OCI-M2 (cell line): Measurements from ENCODE around the gene GARNL3.

Experiments used
- DNase-seq: peaks from one replicate; lab custom pipeline; 2025; ENCODE audit not compliant: unreplicated experiment; lab: John Stamatoyannopoulos, UW

The GARNL3 gene

DNA sequence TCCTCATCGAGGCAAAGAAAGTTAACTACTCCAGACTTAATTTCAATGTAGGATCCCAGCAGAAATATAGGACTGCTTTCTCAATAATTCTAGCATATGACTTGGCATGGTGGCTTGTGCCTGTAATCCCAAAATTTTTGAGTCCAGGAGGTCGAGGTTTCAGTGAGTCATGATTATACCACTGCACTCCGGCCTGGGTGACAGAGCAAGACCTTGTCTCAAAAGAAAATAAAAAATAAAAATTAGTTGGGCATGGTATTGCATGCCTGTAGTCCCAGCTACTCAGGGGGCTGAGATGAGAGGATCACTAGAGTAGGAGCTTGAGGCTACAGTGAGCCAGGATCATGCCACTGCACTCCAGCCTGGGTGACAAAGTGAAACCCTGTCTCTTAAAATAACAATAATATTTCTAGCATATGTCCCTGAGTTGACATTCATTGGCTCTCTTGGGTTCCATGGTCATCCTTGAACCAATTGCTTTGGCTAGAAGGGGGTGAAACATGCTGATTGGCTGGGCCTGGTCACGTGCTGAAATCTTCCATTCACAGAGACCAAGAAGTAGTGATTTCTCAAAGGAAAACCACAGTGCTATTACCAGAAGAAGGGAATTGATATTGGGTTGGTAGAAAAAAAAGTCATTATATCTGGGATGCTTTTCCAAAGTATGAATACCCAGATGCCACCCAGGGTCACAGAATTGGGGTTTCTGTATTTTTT, 31.6 kb upstream of the GARNL3 start:
- DNase-seq = no peak

DNA sequence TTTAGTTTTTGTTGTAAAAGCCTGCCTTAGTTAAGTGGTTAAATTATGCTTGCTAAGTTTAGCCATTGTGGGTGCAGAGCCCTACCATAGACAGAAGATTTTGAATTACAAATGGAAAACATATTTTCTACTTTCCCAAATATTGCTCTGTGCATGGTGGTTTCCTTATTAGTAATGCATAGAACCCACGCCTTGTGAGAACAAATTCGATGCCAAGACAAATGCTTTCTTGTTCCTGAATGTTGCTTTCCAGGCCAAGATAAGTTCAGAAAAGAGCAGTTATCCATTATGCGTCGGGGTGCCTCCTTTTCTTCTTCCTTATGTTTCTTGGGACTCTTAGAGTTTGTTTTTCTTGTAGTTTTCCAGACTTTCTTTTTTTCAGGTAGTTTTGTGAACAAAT, 31.0 kb upstream of the GARNL3 start:
- DNase-seq = no peak

DNA sequence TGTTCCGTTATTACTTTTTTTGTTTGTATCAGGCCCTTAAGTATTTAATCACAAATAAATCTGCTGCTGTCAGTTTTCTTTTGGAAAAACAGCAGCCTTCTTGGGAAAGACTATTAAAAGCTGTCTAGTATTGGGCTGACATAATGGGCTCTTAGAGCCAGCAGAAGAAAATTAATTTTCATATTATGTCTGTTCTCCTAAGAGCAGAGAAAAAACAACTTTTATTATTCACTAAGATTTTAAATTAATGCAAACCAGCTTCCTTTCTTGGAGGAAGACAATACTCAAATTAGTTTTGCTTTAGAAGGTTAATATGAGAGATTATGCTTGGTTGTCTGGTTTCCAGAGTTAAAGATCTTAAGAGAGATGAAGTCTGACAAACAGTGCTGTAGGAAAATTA, 30.6 kb upstream of the GARNL3 start:
- DNase-seq = no peak

DNA sequence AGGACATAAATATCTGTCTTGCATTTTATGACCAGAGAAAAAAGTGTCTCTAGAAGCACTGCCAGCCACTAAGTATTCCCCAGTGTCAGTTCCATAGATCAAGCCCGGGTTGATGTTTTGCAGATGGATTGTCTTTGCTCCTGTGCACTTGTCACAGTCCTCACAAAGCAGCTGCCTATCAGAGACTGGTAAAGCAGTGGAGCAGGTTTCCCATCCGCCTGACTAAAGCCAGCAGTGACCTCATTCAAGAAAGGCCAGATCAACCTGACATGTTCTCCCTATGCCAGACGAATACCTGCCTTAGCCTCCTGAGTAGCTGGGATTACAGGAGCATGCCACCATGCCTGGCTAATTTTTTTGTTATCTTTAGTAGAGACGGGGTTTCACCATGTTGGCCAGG, 26.8 kb upstream of the GARNL3 start:
- DNase-seq = no peak

DNA sequence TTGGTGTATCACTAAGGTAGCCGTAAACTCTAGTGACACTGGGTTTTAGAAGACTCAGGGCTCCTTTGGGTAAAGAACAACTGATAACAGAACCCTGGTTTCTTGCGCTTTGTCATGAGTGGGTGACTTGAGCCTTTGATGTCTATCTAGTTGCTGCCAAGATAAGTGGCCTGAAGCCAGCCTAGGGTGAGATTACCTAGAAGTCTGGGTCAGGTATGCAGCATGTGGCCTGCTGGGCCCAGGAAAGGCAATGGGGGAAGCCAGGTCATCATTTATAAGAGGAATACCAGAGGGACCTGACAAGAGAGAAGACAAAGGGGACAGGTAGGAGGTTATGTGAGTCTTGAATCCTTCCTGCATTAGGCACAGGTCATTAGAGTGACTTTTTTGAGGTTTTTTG, 23.2 kb upstream of the GARNL3 start:
- DNase-seq = no peak

DNA sequence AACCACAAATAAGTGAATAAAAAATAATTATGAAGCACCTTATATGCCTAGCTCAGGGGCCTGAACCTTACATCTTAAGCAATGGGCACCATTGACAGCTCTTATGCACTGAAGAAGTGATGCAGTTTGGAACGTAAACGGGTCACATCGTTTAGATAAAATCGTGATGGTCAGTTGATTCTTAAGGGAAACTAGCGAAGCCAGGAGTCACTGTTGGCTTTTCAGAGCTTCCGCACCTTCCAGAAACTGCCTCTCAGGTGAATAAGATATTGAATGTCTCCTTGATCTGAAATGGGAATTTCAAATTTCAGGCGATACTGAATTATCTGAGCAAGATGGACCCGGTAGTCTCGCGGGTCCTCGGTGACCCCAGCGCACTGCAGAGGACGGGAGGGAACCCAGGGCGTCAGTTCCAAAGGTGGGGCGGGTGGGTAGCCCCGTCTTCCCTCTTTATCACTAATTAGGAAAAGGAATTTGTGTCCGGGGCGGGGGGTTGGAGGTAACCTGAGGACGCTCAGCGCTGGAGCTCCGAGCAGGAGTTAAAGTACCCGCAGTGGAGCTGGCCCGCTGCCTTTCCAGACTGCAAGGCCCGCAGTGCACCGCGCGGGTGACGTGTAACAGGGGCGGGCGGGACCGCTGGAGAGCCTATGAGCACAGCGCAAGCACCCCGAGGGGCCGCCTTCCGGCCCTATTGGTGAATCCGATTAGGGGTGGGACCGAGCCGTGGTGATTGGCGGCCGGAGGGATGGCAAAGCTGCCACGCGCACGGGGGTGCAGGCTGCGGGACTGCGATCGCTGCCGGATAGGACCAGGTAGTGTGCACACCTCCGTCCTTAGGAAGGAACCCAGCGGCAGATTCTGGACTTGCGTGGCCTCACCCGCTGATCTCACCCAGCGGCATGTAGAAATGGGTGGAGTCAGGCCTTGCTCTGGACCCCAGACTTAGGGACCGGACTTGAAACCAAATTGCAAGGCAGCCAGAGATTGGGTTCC, 19.7 kb upstream of the GARNL3 start:
- DNase-seq = peak; percentile 52

DNA sequence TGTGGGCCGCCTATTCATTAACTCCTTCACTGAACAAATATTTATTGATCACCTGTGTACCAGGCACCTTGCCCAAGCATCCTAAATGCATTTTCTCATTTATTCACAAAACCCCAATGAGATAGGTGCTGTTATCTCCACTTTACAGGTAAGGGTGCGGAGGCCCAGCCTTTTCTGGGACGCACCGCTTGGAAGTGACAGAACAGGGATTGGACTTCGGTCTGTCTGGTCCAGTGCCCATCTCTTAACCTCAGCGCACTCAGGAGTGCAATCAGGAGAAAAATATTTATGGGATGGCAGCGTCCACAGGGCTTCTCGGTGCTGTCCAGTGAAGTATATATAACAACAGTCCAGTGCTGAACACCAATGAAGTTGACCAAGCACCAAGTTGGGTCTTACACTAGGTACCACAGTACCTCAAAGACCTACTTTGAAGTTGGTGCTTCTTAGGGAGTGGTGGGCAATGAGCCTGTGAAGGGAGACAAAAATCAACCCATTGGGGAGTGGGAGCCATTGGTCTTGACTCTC, 18.9 kb upstream of the GARNL3 start:
- no peak for DNase-seq

DNA sequence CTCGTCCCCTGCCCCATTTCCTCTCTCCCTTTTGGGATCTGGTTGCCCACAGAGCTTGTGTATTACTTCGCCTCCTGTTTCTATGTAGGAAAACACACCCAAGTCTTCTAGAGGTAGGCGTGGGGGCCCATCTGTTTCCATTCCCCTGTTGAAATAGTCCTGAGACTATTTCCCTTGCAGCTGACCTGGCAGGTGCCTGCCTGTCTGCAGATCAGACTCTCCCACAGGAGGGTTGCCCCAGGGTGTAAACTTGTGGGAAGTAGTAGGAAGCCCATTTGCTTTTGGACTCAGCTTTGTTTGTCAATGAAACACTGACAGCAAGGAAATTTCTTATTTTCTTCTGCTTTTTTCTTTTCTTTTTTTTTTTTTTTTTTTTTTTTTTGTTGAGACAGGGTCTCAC, 16.3 kb upstream of the GARNL3 start:
- no peak for DNase-seq

DNA sequence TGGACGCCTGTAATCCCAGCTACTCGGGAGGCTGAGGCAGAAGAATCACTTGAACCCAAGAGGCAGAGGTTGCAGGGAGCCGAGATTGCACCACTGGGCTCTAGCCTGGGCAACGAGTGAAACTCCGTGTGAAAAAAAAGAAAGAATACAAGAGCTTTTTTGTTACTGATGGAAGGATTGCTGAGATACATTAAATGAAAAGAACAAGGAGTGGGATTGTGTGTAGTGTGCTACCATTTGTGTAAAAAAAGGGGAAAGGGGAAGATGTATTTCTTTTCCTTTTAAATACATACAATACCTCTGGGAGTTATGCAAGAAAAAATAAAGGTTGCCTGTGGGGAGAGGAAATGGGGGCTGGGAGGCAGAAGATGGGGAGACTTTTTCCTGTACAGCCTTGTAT, 14.7 kb upstream of the GARNL3 start:
- DNase-seq = no peak

DNA sequence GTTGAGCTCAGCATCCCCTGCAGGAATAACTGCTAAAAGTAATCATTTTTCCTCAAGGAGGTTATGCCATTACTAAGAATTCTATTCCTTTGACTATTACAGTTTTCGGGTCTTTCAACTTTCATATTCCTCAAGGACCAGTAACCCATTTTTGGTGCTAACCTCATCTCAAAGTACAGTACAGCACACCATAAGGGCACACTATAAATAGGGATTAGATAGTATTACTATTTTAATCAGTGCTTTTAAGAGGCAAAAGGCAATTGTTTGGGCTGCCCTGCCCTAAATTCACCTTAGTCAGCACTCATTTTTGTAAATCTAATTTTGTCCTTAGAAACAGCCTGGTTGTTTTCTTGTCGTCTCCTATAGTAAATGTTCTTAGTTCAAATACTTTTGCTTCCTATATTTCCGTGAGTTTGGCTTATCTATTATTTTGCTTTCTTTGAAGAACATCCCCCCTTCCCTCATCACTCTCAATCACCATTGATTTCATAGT, 13.6 kb upstream of the GARNL3 start:
- no peak for DNase-seq

DNA sequence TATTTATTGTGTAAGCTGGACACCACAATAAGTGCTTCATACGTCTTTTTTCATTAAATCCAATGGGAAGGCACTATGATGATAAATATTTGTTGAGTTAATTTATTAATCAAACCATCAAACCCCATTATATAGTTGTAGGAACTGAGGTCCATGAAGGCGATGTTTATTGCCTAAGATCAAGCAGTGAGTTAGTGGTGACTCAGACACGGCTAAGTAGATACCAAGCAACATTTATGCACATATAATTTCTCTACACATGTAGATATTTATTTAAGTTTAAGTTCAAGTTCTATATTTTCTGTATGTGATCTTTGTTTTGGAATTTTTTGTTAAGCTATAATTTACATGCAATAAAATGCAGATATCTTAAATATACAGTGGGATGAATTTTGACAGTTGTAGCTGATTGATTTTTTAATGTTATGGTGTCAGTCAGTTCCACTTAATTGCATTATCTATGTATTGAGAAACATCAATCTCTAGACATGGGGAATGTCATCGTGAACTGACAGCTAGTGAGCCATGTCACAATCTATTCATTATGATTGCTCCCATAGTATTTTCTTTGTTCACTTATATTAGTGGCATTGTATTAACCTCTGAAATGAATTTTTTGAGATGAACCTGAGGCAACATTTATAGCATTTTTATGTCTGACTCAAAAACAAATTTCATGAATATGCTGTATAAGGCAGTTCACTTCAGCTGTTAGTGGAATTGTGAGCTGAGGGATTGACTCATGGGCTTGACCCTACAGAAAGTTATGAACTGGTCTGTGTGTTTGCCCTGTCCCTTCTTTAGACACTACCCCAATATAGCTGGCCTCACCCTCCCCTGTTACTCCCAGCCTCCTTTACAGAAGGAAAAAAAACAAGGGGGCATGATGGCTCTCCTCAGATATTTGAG, 11.9 kb upstream of the GARNL3 start:
- DNase-seq = no peak

DNA sequence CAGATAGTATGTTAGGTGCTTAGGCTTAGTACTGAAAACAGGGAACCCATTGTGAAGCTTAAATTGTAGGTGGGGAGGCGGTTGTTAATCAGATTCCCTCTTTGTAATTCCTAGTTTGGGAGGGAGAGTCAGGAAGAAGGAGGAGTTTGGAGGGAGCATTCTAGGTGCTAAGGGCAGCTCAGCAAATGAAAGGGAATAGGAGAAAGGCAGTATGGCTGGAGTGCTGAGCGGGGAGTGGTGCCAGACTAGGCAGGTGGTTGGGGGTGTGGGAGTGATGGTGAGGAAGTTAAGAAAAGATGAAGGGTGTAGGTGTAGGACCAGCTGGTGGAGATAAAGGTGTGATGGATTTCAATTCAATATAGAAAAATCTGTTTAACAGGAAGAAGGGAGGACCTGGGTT, 11.1 kb upstream of the GARNL3 start:
- DNase-seq = no peak

DNA sequence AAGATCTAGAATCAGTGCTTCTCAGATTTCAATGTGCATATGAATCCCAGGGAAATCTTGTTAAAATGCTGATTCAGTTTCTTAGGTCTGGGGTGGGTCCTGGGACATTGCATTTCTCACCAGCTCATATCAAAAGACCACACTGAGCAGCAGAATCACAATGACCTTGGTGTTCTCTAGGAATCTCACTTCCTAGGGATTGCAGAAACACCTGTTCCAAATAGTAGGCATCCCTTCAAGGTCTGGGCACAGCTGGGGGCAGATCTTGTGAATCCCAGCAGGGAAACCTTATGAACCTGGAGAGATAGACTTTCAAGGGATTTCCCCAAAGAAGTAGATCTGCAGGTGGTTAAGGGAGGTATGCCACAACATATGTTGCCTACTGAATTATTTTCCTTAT, 8.9 kb upstream of the GARNL3 start:
- DNase-seq = no peak

DNA sequence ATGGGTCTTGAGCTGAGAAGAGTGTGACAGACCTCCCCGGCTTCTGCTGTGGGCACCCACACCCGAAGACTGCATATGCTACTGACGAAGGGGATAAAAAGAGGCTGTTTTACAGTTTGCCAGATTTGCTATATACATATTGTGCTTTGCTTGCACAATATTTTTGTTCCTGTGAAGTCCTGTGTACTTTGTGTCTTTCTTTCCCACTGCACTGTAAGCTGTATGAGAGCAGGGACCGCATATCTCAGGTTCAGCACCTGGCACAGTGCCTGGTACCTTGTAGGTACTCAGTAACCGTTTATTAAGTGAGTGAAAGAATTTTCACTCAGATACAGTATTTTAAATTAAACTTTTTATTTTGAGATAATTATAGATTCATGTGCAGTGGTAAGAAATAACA, 8.2 kb upstream of the GARNL3 start:
- DNase-seq = no peak

DNA sequence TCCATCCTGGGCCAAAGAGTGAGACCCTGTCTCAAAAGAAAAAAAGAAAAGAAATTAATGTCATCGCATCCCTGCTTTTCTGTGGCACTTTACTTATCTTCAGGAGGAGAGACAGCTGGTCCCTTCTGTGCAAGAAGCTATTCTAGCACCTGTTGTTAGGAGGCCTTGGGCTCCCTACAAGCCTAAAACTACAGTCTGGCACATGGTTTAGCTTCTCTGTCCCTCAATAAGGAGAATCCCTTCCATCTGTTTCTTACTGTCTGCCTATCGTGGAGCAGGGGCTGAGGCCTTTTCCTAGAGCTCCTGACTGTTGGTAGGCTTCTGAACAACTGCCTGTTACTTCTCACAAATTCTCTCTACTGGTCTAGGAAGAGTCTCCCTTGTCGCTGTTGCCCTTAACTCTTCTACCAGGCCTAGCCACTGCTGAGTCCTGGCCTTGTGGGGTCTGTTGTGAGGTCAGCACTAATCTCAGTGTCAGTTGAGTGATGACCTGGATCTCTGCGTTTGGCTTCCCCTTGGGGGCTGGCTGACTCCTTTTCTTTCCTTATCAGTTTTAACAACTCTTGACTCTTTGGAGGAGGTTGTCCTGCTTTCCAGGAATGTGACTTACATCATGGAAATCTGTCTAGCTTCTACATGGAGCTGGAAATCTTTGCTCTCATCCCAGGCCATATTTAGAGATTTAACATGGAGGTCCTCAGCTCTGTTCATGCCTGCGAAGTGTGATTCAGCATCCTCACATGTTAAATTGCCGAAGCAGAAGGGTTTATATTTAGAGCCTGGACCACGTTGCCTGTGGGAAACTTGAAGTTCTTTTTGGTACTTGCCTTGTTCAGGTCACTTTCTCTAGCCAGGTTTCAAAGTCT, 5.7 kb upstream of the GARNL3 start:
- DNase-seq = no peak

DNA sequence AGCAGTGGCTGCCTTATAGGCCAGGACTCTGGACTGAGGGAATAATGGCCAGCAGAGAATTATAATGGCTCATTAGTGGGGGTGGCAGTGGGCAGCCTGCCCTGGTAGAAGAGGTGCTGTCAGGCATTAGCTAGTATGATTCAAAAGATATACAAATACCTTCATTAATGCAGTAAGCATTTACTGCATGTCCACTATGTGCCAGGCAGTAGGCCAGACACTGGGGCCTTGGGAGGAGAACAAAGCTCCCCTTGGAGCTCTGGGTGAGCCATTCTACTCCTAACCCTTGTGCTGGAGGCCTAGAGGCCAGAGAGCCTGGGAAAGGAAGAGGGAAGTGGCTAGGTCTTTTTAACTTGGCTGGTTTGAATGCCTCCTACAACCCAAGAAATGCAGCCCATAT, 2.0 kb upstream of the GARNL3 start:
- DNase-seq = no peak

DNA sequence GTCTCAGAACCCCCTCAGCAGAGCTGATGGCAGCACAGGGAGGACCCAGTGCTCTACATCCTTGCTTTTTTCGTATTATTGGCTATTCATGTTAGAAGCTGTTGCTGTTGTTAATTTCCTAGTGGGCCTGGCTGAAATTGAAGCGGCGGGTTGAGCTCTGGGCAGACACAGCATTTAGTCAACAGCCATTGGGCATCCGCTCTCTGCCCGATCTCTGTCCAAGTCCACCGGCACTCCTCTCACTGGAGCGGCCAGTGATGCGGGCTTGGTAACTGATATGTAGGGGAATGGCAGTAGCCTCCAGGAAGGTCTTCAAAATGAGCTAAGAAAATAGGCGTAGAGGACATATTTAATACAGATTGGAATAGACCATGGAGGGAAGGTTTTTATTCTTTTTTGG, 1.3 kb upstream of the GARNL3 start:
- DNase-seq = no peak

DNA sequence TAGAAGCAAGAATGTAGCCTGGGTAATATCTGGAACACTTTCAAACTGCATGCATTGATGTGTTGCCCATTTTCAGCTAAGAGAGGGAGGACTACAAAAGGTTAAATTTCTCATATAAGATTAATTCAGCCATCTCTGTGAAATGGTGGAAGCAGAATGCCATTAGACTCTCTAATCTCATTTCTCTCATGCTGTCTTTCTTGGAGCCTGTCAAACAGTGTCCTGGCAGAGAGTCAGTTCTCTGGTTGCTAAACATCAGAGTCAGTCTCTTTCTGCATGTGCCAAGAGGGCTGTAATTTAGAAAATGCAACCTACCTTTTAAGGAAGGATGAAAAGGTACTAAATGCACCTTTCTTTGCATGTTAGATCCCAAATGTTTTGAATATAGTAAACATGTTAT, 910 bp upstream of the GARNL3 start:
- no peak for DNase-seq

DNA sequence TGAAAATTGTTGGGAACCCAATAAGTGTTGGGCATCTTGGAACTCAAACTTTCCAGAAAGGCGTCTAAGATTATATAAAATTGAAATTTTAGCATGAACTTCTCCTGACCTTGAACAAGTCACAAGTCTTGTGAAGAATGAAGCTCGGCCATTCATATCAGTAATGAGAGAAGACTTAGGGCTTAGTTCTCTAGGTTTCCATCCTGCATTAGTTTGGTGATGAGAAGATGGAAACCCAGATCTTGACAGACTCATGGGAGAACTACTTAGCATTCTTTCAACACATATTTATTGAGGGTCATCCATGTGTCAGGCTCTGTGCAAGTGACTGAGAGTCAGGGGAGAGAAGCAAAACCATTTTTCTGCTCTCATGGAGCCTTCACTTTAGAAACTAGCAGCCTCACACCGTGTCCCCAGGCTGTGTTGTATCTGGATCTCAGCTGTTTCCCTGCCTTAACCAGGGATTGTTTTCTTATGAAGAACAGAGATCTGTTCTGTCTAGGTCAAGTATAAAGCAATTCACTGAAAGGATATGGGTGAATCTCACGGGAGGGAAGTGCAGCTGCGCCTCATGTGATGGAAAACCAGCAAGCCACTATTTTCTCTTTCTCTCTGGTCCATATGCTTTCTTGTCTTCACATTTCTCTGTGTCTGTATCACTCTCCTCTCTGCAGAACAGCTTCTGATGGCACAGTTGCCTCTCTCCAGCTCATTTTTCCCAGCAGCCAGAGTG, 3.4 kb downstream of the GARNL3 start:
- no peak for DNase-seq
